UCSD-AML1 (cell line): ENCODE measurements around the gene B3GALT6.

Source experiments
- DNase-seq: peaks from one replicate; lab custom pipeline; 2025; ENCODE audit not compliant: unreplicated experiment; lab: John Stamatoyannopoulos, UW

Gene B3GALT6

GRCh38 chr1:1215881-1216605 is 16.0 kb upstream of the B3GALT6 start:
- no peak for DNase-seq

- no peak for DNase-seq
Measured at GRCh38 chr1:1216770-1217620, 15.0 kb upstream of the B3GALT6 start.

- no peak for DNase-seq
Measured at GRCh38 chr1:1217621-1218523, 14.2 kb upstream of the B3GALT6 start.

GRCh38 chr1:1218524-1219200 is 13.4 kb upstream of the B3GALT6 start:
- DNase-seq = no peak

GRCh38 chr1:1219341-1219740 is 12.7 kb upstream of the B3GALT6 start:
- DNase-seq = no peak

- no peak for DNase-seq
Measured at GRCh38 chr1:1220197-1220596, 11.8 kb upstream of the B3GALT6 start.

- no peak for DNase-seq
Measured at GRCh38 chr1:1221887-1222574, 10.0 kb upstream of the B3GALT6 start.

- no peak for DNase-seq
Measured at GRCh38 chr1:1222575-1223225, 9.3 kb upstream of the B3GALT6 start.

- no peak for DNase-seq
Measured at GRCh38 chr1:1223321-1223720, 8.7 kb upstream of the B3GALT6 start.

GRCh38 chr1:1223891-1224290 is 8.1 kb upstream of the B3GALT6 start:
- no peak for DNase-seq

- no peak for DNase-seq
Measured at GRCh38 chr1:1225238-1225845, 6.7 kb upstream of the B3GALT6 start.

- DNase-seq = no peak
Measured at GRCh38 chr1:1225913-1226312, 6.1 kb upstream of the B3GALT6 start.

GRCh38 chr1:1226566-1227362 is 5.3 kb upstream of the B3GALT6 start:
- no peak for DNase-seq

- DNase-seq = no peak
Measured at GRCh38 chr1:1227386-1227785, 4.7 kb upstream of the B3GALT6 start.

GRCh38 chr1:1228187-1228586 is 3.9 kb upstream of the B3GALT6 start:
- DNase-seq = no peak

GRCh38 chr1:1228596-1229321 is 3.3 kb upstream of the B3GALT6 start:
- no peak for DNase-seq

GRCh38 chr1:1229770-1230169 is 2.3 kb upstream of the B3GALT6 start:
- no peak for DNase-seq
